ENCODE data around the gene TNFRSF17.
"Not testable (repeated sequence)": the region's sequence is repeated elsewhere in the genome, so short reads cannot be mapped to it uniquely, and the experiment has no call there.

The TNFRSF17 gene

DNA sequence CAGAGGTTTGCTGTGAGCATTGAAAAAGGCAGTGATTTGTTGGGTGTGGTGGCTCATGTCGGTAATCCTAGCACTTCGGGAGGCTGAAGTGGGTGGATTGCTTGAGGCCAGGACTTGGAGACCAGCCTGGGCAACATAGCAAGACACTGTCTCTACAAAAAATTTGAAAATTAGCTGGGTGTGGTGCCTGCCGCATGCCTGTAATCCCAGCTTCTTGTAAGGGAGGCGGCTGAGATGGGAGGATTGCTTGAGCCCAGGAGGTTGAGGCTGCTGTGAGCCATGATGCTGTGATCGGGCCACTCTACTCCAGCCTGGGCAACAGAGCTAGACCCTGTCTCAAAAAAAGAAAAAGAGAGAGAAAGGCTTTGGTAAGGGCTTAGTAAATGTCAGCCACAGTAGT lies 16.2 kb upstream of the TNFRSF17 start:
- H3K4me3 ChIP-seq (replicated peaks; ENCODE audit: low read depth, low read length): no peak overlapping the region
- TF ChIP-seq CTCF (IDR thresholded peaks at IDR 0.05; ENCODE audit: low read depth, low read length, missing control alignments): no peak
- DNase-seq (ENCODE audit: extremely low read depth, low read depth): no peak

- no peak for DNase-seq (ENCODE audit: extremely low read depth, low read depth)
- TF ChIP-seq CTCF (IDR thresholded peaks at IDR 0.05; ENCODE audit: low read depth, low read length, missing control alignments): peak; percentile 60
- H3K4me3 ChIP-seq (replicated peaks; ENCODE audit: low read depth, low read length): no peak overlapping the region
Observed at GRCh38 chr16:11949527-11949926, 15.5 kb upstream of the TNFRSF17 start.

DNA sequence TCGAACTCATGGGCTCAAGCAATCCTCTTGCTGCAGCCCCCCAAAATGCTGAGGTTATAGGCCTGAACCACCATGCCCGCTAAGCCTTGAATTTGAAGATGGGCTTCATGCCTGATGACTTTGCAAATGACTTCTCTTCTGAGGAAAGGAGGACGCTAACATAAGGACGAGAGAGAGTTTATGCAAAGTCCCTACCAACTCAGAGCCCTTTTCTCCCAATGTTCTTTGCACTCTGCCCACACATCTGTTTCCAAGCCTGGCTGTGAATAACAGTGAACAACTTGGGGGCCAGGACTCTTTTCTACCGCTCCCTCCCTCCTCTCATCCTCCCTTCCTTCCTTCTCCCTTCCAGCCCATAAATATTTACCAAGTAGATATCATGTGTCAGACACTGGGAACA lies 14.6 kb upstream of the TNFRSF17 start:
- TF ChIP-seq CTCF (IDR thresholded peaks at IDR 0.05; ENCODE audit: low read depth, low read length, missing control alignments): no peak

DNA sequence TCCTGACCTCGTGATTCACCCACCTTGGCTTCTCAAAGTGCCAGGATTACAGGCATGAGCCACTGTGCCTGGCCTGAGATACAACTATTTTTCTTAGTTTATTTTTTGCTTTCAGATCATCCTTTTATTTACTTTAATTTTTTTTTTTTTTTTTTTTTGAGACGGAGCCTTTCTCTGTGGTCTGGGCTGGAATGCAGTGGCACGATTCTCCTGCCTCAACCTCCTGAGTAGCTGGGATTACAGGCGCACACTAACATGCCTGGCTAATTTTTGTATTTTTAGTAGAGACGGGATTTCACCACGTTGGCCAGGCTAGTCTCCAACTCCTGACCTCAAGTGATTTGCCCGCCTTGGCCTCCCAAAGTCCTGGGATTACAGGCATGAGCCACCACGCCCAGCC lies 11.4 kb upstream of the TNFRSF17 start:
- H3K4me3 ChIP-seq (replicated peaks; ENCODE audit: low read depth, low read length); DNase-seq (ENCODE audit: extremely low read depth, low read depth): not testable (repeated sequence)

More for the DNA sequence above, 14.6 kb upstream of the TNFRSF17 start:
- no peak overlapping the region for H3K4me3 ChIP-seq (replicated peaks; ENCODE audit: low read depth, low read length)
- no peak for DNase-seq (ENCODE audit: extremely low read depth, low read depth)

DNA sequence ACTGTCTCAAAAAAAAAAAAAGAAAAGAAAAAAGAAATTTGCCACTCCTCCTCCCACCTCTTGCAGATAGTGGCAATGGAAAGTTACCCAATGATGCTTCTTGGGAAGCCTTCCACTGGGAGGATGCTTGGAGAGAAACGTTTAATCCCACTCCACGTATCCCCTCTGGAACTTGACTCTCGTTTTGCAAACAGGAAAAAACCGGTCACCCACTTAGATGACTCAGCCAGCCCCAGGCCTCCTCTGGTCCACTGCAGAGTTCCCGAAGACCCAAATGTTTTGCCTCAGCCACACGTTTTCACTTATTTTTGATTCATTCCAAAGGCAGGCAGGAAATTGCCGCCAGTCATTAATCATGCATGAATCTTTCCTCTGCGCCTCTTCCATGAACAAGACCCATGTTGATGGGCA lies 9.3 kb upstream of the TNFRSF17 start:
- TF ChIP-seq CTCF (IDR thresholded peaks at IDR 0.05; ENCODE audit: low read depth, low read length, missing control alignments): no peak
- H3K4me3 ChIP-seq (replicated peaks; ENCODE audit: low read depth, low read length): no peak overlapping the region
- peak; percentile 95 for DNase-seq (ENCODE audit: extremely low read depth, low read depth)

DNA sequence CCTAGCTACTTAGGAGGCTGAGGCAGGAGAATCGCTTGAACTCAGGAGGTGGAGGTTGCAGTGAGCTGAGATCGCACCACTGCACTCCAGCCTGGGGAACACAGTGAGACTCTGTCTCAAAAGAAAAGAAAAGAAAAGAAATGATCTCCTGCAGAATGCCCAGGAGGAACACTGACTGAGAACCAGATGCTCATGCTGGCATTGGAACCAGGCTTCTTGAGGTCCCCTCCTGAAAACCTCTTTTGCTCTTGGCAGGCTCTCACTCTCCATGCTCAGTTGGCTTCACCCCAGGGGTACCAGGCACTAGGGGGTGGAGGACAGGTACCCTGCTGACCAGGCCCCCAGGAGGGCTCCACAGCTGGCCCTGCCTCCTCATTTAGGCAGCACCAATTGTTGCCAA lies 8.5 kb upstream of the TNFRSF17 start:
- no peak for DNase-seq (ENCODE audit: extremely low read depth, low read depth)
- TF ChIP-seq CTCF (IDR thresholded peaks at IDR 0.05; ENCODE audit: low read depth, low read length, missing control alignments): no peak
- no peak overlapping the region for H3K4me3 ChIP-seq (replicated peaks; ENCODE audit: low read depth, low read length)

DNA sequence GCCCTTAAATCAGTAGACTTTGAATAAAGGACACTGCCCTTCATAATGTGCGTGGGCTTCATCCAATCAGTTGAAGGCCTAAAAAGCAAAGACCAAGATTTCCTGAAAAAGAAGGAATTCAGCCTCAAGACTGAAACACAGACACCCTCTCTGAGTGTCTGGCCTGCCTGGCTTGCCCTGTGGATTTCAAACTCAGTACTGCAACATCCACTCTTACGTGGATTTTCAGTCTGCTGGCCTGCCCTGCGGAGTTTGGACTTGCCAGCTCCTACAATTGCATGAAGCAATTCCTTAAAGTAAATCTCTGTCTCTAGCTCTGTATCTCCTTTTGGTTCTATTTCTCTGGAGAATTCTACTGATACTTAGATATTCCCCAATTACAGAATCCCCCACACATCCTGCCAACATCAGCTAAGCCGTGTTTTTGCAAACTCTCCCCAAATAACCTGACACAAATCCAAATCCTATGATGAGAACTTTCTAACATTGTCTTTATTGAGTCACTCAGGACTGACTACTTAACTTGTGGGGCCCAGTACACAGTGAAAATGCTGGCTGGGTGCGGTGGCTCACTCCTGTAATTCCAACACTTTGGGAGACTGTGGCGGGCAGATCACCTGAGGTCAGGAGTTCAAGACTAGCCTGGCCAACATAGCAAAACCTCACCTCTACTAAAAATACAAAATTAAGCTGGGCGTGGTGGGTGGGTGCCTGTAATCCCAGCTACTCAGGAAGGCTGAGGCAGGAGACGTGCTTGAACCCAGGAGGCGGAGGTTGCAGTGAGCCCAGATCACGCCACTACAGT lies 7.2 kb upstream of the TNFRSF17 start:
- no peak overlapping the region for H3K4me3 ChIP-seq (replicated peaks; ENCODE audit: low read depth, low read length)
- TF ChIP-seq CTCF (IDR thresholded peaks at IDR 0.05; ENCODE audit: low read depth, low read length, missing control alignments): no peak
- no peak for DNase-seq (ENCODE audit: extremely low read depth, low read depth)

DNA sequence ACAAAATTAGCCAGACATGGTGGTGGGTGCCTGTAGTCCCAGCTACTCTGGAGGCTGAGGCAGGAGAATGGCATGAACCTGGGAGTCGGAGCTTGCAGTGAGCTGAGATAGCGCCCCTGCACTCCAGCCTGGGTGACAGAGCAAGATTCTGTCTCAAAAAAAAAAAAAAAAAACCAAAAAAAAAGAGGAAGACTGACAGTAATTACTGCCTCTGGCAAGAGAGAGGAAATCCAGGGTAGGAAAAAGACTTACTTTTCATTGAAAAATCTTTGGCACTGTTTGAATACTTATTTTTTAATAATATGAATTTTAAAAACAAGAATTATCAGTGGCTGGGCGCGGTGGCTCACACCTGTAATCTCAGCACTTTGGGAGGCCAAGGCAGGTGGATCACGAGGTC lies 2.6 kb upstream of the TNFRSF17 start:
- DNase-seq (ENCODE audit: extremely low read depth, low read depth): not testable (repeated sequence)

DNA sequence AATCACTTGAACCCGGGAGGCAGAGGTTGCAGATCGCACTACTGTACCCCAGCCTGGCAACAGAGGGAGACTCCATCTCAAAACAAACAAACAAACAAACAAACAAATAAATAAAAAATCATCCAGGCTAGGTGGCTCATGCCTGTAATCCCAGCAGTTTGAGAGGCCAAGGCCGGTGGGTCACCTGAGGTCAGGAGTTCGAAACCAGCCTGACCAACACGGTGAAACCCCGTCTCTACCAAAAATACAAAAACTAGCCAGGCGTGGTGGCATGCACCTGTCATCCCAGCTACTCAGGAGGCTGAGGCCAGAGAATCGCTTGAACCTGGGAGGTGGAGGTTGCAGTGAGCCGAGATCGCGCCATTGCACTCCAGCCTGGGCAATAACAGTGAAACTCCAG lies 2.0 kb upstream of the TNFRSF17 start:
- H3K4me3 ChIP-seq (replicated peaks; ENCODE audit: low read depth, low read length); DNase-seq (ENCODE audit: extremely low read depth, low read depth): not testable (repeated sequence)

More for the DNA sequence above, 2.6 kb upstream of the TNFRSF17 start:
- H3K4me3 ChIP-seq (replicated peaks; ENCODE audit: low read depth, low read length): not testable (repeated sequence)

Data from HFF-Myc (cell line).